Prostate gland (tissue), 2 donors: Measurements from ENCODE around the gene PROS1. TPM values are rescaled to one million over a fixed set of nuclear protein-coding genes. Genes with fewer than 3 reads are reported as not detected.
A peak's percentile ranks its signal among the peaks of the same experiment; 100 is the strongest.

Experiments
- DNase-seq: peaks from one replicate; pipeline ENCODE4 v3.0.0-alpha.2; 2019; ENCODE audit warnings: low spot score
- H3K27ac ChIP-seq, 2 donors: fragments of 200-600 bp; sonication (generic); 2 replicates each; pipeline ENCODE4 v1.5.1; 2017 to 2019
- H3K27me3 ChIP-seq: fragments of 200-600 bp; sonication (generic); replicated peaks from 2 replicates; pipeline ENCODE4 v1.5.1; 2019; ENCODE audit not compliant: insufficient read depth
- H3K36me3 ChIP-seq, 2 donors: fragments of 200-600 bp; sonication (generic); 1 replicate in 1 of 2; 2 replicates in 1 of 2; pipeline versions ENCODE4 v1.5.1 to v1.8.1; 2017 to 2019
- H3K4me1 ChIP-seq: fragments of 200-600 bp; sonication (generic); replicated peaks from 2 replicates; pipeline ENCODE4 v1.5.1; 2019
- H3K4me3 ChIP-seq, 2 donors: fragments of 200-600 bp; sonication (generic); 2 replicates each; pipeline ENCODE4 v1.5.1; 2017 to 2019
- H3K9me3 ChIP-seq: fragments of 200-600 bp; sonication (generic); 2 replicates; pipeline ENCODE4 v1.5.1; 2017
- CTCF ChIP-seq, 4 experiments: fragments of 200-600 bp in 2 of 4; fragments of 450-650 bp in 2 of 4; sonication (generic) in 2 of 4; IDR thresholded peaks; 1 replicate in 3 of 4; 2 replicates in 1 of 4; pipeline ENCODE4 v1.5.1; 2016 to 2019; ENCODE audit warnings: antibody characterized with exemption in 4 of 4, mild to moderate bottlenecking in 2 of 4, moderate library complexity in 2 of 4
- POLR2A ChIP-seq: fragments of 450-650 bp; IDR thresholded peaks from one replicate; pipeline ENCODE4 v1.6.1; 2016; ENCODE audit warnings: antibody characterized with exemption, mild to moderate bottlenecking
- POLR2AphosphoS5 ChIP-seq: sonication (generic); formaldehyde crosslinking; IDR thresholded peaks from one replicate; pipeline ENCODE4 v1.6.1; 2017; ENCODE audit warnings: antibody characterized with exemption
- WGBS: methylation state at CpG from one replicate; pipeline ENCODE4 v1.1.5; 2018; 5-methylcytosine and 5-hydroxymethylcytosine counted together
- intact Hi-C: fragments of 100-400 bp; cut with DNase I; formaldehyde crosslinking; loops from one replicate; pipeline ENCODE4 v1.14.2; 2022
- total RNA-seq, 2 donors: library from RNA; depleted of rRNA; stranded (reverse); fragments of >200 nt; gene quantifications; one replicate each; pipeline ENCODE4 v1.1.0, GENCODE V29; 2016

PROS1 gene
- total RNA-seq = 10 to 100 TPM; 17.7 to 26.6 TPM

DNA sequence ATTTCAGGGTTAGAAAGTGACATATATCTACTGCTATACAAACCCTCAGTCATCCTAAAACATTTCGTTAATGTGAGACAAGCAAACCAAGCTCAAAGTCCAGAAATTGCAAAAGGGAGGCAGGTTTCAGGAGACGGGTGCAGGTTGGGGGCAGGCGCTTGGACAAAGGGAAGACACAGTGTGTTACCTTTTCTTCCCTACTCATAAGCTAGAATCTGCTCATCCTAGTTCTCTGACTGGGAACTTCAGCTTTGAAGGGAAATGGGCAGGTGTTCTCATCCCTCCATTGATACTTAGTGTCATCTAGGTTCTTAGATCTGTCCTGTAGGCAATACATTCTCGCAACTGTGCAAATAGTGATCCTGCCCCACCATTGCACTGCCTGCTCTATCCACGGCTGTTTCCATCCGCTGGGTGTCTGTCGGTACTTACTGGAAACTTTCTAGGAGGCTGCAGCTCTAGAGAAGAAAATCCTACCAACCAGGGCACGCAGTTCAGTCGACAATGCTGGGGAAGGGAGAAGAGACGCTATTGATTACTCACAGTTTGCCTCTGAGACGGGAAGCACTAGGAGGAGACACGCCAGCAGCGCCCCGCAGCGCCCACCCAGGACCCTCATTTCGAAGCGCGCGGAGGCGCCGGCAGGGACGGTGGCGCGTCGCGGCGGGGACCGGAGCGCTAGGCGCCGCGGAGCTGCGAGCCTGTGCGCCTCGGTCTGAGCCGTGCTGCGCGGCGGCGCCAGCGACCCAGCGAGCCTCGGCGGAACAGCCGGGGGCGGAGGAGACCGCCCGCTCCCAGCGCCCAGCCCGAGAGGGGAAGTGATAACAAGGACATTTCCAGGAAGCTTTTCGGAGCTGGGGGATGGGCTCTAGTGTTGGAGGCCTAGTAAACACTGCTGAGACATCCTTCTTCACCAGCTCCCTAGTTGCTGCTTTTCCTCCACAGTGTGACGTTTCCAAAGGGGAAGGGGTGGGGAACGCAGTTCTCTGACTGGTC, at the start of gene PROS1:
Gene PROS1, minus strand, starts transcription at position 766 of the 996 bp plus-strand sequence. Its CDS starts 147 bp downstream, at position 619.
- no peaks in the 10 kb centered on the region for H3K9me3 ChIP-seq
- intact Hi-C loops = no loop called here
- no peaks in the 10 kb centered on the region for H3K4me1 ChIP-seq
- H3K4me3 ChIP-seq = peak within 1 kb of the TSS; percentile 46 to 51
- no peaks in the 10 kb centered on the region for H3K27me3 ChIP-seq
- WGBS = 1% methylated on average over 46 of the region's 53 CpGs
- H3K36me3 ChIP-seq = no peaks in the 10 kb centered on the region
- peak within 1 kb of the TSS; percentile 78 to 86 for H3K27ac ChIP-seq
- TF ChIP-seq CTCF (IDR thresholded peaks at IDR 0.05) (no peak), POLR2A (no peak), POLR2AphosphoS5 (peak; percentile 43)
- peak; percentile 65 for DNase-seq

DNA sequence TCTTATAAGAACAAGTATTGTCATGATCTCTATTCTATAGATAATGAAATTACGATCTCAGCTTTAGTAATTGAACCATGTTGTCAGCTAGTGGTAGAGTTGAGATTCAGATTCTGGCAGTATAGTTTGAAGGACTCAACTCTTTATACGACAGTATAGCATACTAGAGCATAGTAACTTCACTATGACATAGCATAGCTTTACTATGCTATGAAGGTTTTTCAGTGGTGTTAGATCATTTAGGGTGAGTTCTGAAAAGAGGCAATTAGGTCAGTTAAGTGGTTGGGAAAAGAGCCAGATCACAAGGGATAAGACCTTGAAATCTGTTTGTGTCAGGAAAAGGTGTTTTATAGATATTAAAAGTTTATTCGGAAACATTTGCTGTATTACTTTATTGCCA, 46.6 kb upstream of the PROS1 start:
- WGBS = 94% methylated on average over 3 of the region's 3 CpGs

DNA sequence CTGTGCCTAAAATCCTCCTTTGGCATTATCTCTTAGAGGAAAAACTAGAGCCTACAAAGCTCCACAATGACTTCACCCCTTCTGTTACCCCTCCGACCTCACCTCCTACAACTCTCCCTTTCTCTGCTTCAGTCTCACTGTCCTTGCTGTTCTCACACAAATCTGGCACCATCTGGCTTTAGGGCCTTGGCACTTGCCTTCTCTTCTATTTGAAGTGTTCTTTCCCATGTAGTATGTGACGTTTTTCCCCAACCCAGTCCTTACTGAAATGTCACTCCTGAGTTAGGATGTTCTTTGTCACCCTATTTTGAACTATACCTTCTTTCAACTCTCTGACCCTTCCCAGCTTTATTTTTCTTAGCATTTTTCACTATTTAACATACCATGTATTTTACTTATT, 46.0 kb upstream of the PROS1 start:
- 80% methylated on average over 2 of the region's 2 CpGs for WGBS
- Histone ChIP-seq H3K36me3 (no peaks in the 10 kb centered on the region), H3K27me3 (no peaks in the 10 kb centered on the region), H3K4me1 (no peaks in the 10 kb centered on the region), H3K4me3 (no peak overlapping the region), H3K27ac (no peak overlapping the region), H3K9me3 (no peaks in the 10 kb centered on the region)
- intact Hi-C loops = no loop called here
- no peak for DNase-seq
- TF ChIP-seq POLR2AphosphoS5 (no peak), CTCF (IDR thresholded peaks at IDR 0.05) (no peak), POLR2A (no peak)

More for the DNA sequence above, 46.6 kb upstream of the PROS1 start:
- Histone ChIP-seq H3K27me3 (no peaks in the 10 kb centered on the region), H3K36me3 (no peaks in the 10 kb centered on the region), H3K4me3 (no peak overlapping the region), H3K4me1 (no peaks in the 10 kb centered on the region), H3K9me3 (no peaks in the 10 kb centered on the region), H3K27ac (no peak overlapping the region)
- TF ChIP-seq POLR2AphosphoS5 (no peak), CTCF (IDR thresholded peaks at IDR 0.05) (no peak), POLR2A (no peak)
- intact Hi-C loops = no loop called here
- DNase-seq = no peak

DNA sequence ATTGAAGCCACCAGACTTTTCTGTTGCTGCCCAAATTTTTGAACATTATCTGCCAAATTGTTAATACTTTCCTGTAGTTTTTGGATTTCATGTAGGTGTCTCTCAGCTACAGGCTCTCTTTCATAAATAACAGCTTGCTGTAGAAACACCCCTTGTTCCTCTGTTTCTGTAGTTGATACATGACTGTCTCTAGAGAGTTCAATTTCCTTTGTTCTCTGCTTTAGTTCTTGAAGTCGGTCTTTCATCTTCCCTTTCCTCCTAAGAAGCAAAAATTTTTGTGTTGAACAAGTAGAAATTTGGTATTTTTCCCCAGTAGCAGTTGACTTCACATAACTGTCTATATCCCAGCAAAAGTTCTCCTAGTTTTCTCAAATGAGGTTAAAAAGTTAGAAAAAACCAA, 41.3 kb upstream of the PROS1 start:
- intact Hi-C loops = no loop called here
- H3K4me3 ChIP-seq = no peak overlapping the region
- no peak overlapping the region for H3K27ac ChIP-seq
- H3K4me1 ChIP-seq = no peaks in the 10 kb centered on the region
- H3K27me3 ChIP-seq = no peaks in the 10 kb centered on the region
- no peak for DNase-seq
- no peaks in the 10 kb centered on the region for H3K9me3 ChIP-seq
- 91% methylated on average over 1 of the region's 1 CpG for whole genome bisulfite sequencing
- TF ChIP-seq CTCF (IDR thresholded peaks at IDR 0.05) (no peak), POLR2A (no peak), POLR2AphosphoS5 (no peak)
- H3K36me3 ChIP-seq = no peaks in the 10 kb centered on the region
